K562 (cell line): ENCODE data around the gene GRIPAP1. TPM values are rescaled to one million over a fixed set of nuclear protein-coding genes. Genes with fewer than 3 reads are reported as not detected.

Source experiments
- ARNT ChIP-seq, 2 experiments: fragments of 450-650 bp; IDR thresholded peaks; 2 replicates each; pipeline ENCODE4 v1.6.1; 2016; ENCODE audit warnings: mild to moderate bottlenecking in 1 of 2
- BHLHE40 ChIP-seq: IDR thresholded peaks from 2 replicates; pipeline ENCODE4 v1.6.1; 2011; ENCODE audit warnings: low read length, improper control_type of control experiment
- CREB3 ChIP-seq: fragments of 450-650 bp; conservative IDR thresholded peaks from 2 replicates; pipeline ENCODE4 v1.6.1; 2016; ENCODE audit warnings: missing genetic modification characterization, low read depth, mild to moderate bottlenecking, missing compliant biosample characterization, moderate library complexity
- JUNB ChIP-seq: fragments of 450-650 bp; formaldehyde crosslinking; conservative IDR thresholded peaks from 2 replicates; pipeline ENCODE4 v1.4.0; 2020; ENCODE audit warnings: mild to moderate bottlenecking
- POLR3A ChIP-seq: IDR thresholded peaks from 2 replicates; pipeline ENCODE4 v1.6.1; 2011; ENCODE audit warnings: borderline replicate concordance, mild to moderate bottlenecking, moderate library complexity; ENCODE audit not compliant: insufficient read length, insufficient read depth; ENCODE audit errors: extremely low read depth
- RBM15 ChIP-seq: fragments of 200-400 bp; formaldehyde crosslinking; IDR thresholded peaks from 2 replicates; pipeline ENCODE4 v1.6.1; 2018; ENCODE audit warnings: mild to moderate bottlenecking, low read length, moderate library complexity; ENCODE audit not compliant: insufficient read depth
- SNIP1 ChIP-seq: fragments of 450-650 bp; IDR thresholded peaks from 2 replicates; pipeline ENCODE4 v1.7.1; 2017; ENCODE audit warnings: low read depth, mild to moderate bottlenecking
- TSHZ1 ChIP-seq: fragments of 250-450 bp; sonication (Bioruptor Pico); IDR thresholded peaks from 2 replicates; pipeline ENCODE4 v1.4.0; 2020; ENCODE audit warnings: mild to moderate bottlenecking, moderate library complexity
- ZBTB43 ChIP-seq: sonication (generic); formaldehyde crosslinking; IDR thresholded peaks from 2 replicates; pipeline ENCODE4 v1.8.0; 2023; ENCODE audit warnings: mild to moderate bottlenecking, missing genetic modification reagents
- ZNF174 ChIP-seq: fragments of 250-450 bp; sonication (Bioruptor Pico); IDR thresholded peaks from 2 replicates; pipeline ENCODE4 v1.4.0; 2020; ENCODE audit warnings: mild to moderate bottlenecking
- ZNF431 ChIP-seq: sonication (generic); formaldehyde crosslinking; IDR thresholded peaks from 2 replicates; pipeline ENCODE4 v1.8.0; 2022; ENCODE audit warnings: mild to moderate bottlenecking, missing genetic modification reagents
- ZNF584 ChIP-seq: fragments of 200-800 bp; sonication (Bioruptor generic); IDR thresholded peaks from 2 replicates; pipeline ENCODE4 v1.6.1; 2016; ENCODE audit warnings: low read depth, mild to moderate bottlenecking, missing genetic modification characterization, missing compliant biosample characterization
- ZNF592 ChIP-seq: fragments of 450-650 bp; IDR thresholded peaks from 2 replicates; pipeline ENCODE4 v1.6.1; 2017; ENCODE audit warnings: antibody characterized with exemption, mild to moderate bottlenecking
- ZNF79 ChIP-seq: fragments of 250-450 bp; sonication (Bioruptor Pico); IDR thresholded peaks from 2 replicates; pipeline ENCODE4 v1.4.0; 2020; ENCODE audit warnings: low read depth, mild to moderate bottlenecking, moderate library complexity
- polyA plus RNA-seq, 8 experiments: library from polyadenylated mRNA; depleted of rRNA in 4 of 8; stranded (reverse) in 5 of 8; unstranded in 3 of 8; fragments of >200 nt; fragmentation: Nextera tagmentation in 2 of 8; fragmentation: Illumina TruSeq in 1 of 8; extraction: Ambion mirVana in 2 of 8; extraction: Trizol in 1 of 8; gene quantifications; 2 replicates each; pipeline versions ENCODE4 v1.2.1 to v1.2.3, GENCODE V29; 2011 to 2014; ENCODE audit warnings: inconsistent platforms in 1 of 8, missing spikeins in 1 of 8
- total RNA-seq, 7 experiments: library from RNA; depleted of rRNA in 6 of 7; stranded (reverse); fragments of >200 nt in 6 of 7; fragmentation: Illumina TruSeq in 2 of 7; extraction: Trizol in 2 of 7; gene quantifications; 2 replicates each; pipeline versions ENCODE4 v1.2.1 to v1.2.3, GENCODE V29; 2011 to 2021; ENCODE audit warnings: low replicate concordance in 1 of 7
- TF ChIP-seq, protein P1 (sequence below), 2 experiments: fragments of 250-450 bp in 1 of 2; fragments of 450-650 bp in 1 of 2; sonication (Bioruptor Pico) in 1 of 2; IDR thresholded peaks; 2 replicates each; pipeline versions ENCODE4 v1.6.1 to v1.8.0; 2016 to 2021; ENCODE audit warnings: mild to moderate bottlenecking in 2 of 2, moderate library complexity in 2 of 2, missing compliant biosample characterization in 1 of 2, missing genetic modification characterization in 1 of 2

The GRIPAP1 gene
- total and polyA plus RNA-seq, 9 of the 15 experiments (the other 6 are each of a cell fraction or from before 2014, with no cell fraction given): 4.1 to 41.6 (median 24.0) TPM

DNA sequence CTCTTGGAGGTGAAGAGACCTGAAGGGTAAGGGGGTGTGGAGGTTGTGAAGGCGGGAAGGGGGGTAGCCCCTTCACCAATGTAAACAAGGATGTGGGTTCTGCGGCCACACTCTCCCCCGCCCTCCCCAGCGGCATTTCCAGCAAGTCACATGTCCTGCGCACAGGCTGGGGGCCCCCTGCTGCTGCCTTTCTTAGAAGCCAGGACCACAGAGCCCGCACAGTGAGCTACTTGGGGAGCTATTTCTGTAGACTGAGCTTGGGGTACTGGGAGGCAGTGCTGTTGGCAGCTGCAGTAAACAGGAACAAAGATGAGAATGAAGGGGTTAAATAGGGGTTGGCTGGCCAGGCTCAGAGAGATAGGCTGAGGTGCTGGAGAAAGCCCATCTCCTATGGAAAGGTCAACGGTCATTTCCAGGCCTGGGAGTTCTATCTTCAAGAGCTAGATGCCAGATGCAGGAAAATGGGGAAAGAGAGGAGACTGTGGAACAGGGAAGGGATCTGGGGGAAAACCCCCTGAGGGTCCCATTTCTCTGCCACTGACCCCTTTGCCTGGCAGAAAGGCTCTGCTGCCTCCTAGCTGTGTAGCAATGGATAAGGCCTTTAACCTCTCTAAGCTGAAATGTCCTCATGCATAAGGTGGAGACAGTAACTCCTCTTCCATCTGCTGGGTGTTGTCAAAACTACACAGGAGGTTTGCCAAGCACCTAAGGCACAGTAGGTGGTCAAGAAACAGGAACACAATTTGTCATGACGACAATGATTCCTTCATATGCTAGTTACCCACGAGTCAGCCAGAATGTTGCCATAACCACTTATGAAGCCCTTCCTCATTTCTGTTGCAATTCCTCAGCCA, 64.8 kb downstream of the GRIPAP1 start (continued):
- TF ChIP-seq, protein P1, sequence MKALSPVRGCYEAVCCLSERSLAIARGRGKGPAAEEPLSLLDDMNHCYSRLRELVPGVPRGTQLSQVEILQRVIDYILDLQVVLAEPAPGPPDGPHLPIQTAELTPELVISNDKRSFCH (CRISPR knock-in tag; IDR thresholded peaks at IDR 0.05): no peak
- TF ChIP-seq, protein P1 (tag; IDR thresholded peaks at IDR 0.05): peak; percentile 96
- TF ChIP-seq BHLHE40 (peak; percentile 84), ZNF79 (CRISPR knock-in tag) (no peak), ZNF584 (CRISPR knock-in tag) (peak; percentile 84; the same call in 1 of the 2 replicates), ZNF431 (no peak), RBM15 (no peak), SNIP1 (no peak), ZNF592 (peak; percentile 90), JUNB (no peak), ARNT (IDR thresholded peaks at IDR 0.05) (no peak; a peak in 1 of 4 replicates), ZNF174 (CRISPR knock-in tag) (no peak), ZBTB43 (CRISPR knock-in tag) (no peak), POLR3A (no peak), TSHZ1 (CRISPR knock-in tag) (no peak), CREB3 (tag) (no peak)
